H54 (cell line): ENCODE results near the gene POLG2.
"Not testable (repeated sequence)": the region's sequence is repeated elsewhere in the genome, so short reads cannot be mapped to it uniquely, and the experiment has no call there.

Experiments used
- DNase-seq: peaks from one replicate; pipeline ENCODE4 v3.0.0; 2011; ENCODE audit warnings: low spot score, mixed read lengths; ENCODE audit not compliant: insufficient read length
- FAIRE-seq: peaks from 3 replicates; lab custom pipeline; 2011; peaks lifted over from hg19 to GRCh38; lab: Jason Lieb, UNC
- POLR2A ChIP-seq: IDR thresholded peaks from 2 replicates; pipeline ENCODE4 v1.6.1; 2011; ENCODE audit warnings: low read depth, mild to moderate bottlenecking, low read length

Gene POLG2

DNA sequence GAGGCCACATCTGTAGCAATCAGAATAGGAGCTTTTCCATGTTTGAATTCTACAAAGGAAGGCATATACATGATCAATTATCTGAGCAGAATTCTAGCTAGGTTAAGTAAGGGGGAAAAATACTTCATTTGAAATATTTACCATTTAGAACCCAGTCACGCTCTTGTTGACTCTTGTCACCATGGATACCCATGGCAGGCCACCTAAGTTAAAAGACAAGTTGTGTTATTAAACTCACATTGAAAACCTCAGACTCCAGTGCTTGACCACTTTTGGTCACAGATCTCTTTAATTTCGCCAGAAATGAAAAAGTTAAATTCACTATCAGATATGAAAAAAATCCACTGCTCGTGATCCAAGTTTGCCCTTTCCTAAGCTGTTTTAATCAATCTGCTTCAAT lies 5.2 kb upstream of the POLG2 start:
- FAIRE-seq (no peak), DNase-seq (no peak)
- no peak for TF ChIP-seq POLR2A

DNA sequence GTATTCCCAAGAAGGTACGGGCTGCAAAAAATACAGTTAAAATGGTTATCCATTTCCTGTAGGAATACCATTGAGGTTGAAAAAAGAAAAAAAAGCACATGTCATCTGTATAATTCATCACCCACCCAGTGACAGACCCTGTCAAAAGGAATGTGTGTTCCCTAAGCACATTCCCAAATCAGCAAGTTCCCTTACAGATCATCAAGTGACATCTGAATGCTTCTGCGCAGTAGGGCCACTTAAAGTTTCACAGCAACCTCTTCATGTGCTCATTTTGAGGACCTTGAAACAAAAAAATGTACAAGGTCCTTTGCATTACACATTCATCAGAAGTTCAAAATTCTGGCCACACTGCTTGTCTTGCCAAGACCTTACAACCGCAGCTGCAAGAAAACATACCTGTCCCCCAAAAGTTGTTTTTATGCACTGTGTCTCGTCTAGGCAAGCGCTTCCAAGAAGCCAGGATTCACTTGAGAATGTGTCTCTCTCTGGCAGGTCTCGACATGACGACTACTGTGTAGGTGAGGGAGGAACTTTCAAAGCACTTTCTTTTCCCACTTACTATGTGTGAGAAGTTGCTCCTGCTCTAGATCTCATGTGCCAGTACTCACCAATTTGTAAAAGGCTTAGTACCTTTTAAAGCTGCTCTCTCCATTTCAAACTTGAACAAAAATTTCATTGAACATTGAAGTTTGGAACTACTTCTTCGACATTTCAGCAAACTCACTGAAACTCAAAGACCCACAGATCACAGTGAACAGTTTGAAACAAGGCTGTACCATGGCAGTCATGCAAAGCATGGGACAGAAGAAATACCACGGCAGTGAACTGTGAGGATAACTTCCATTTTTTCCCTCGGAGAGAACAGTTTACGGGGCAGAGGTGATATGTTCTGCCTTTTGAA lies 4.3 kb upstream of the POLG2 start:
- no peak for TF ChIP-seq POLR2A
- DNase-seq (no peak), FAIRE-seq (no peak)

DNA sequence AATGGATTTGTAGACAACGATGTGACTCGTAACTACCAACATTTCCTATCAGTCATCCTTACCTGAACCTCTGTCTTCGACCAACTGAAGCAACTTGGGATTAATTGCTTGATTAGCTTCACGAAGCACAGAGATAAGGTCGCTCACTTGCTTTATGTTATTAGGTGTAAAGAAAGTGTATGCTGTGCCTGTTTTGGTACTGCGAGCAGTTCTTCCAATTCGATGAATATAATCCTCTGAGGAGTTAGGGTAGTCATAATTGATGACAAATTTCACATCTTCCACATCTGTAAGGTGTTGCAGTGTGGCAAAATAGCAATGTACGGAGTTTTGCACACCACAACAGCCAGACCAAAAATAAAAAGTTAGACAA lies 3.6 kb upstream of the POLG2 start:
- TF ChIP-seq POLR2A: no peak
- FAIRE-seq (no peak), DNase-seq (no peak)

DNA sequence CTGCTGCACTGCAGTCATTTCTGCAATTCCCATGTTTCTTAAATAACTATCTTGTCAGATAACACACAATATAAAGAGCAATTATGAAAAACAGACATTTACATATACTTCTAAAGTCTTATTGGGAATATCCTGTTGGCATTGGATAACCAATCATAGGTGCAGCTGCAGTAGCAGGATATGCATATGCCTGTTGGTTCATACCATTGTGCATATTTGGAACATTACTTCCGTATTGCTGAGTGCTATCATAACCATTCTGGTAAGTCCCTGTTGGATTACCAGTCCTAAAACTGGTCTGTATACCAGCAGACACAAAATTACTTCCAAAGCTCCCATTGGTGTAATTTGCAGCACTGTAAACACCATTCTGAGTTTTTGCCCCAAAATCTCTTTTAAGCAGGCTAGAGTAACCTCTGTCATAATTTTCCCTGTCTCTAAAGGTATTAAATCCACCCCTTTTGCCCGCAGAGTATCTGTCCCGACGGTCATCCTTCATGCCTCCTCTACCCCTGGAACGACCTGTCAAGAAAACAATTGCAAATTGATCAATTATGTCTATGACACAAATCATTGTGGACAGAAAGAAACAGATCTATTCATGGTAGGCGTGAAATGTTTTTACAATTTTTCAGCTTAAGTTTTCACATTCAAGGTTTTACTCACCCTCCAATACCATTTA lies 3.1 kb upstream of the POLG2 start:
- no peak for TF ChIP-seq POLR2A
- no peak for FAIRE-seq

DNA sequence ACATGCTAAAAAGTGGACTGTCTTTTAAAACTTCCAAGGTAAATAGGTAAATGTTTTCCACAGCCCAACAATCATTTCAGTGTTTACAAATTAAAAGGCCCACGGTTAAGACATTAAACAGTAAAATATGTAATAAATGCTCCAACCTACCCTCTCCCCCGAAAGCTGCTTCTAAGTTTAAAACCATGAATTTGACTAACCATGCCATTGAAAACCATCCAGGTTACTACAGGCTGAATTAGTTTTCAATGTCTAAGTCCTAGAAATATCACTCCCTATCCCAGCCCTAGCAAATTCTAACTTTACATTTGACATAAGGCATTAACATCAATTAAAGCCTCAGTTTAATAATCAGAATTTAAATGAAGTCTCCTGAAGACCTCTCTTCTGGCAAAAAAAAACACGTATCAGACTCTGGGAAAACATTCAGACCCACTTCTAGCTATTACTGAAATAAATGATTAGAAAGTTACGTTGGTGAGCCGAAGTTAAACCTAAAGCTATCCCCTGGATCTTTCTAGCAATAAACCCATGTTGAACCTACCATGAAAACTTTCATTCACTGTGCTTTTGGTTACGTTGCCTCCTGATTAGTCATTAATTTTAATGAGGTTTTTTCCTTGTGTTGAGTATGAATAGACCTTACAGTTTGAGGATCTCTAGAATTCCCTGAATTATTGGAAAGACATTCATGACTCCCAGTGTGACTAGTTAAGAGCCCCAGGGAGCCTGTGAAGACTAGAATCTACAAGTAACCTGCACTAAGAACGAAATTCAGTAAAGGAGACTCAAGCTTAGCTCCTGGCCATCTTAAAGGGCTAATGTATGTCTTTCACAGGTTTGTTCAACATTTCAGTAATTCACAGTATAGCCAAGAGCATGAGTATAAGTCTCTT lies 1.7 kb upstream of the POLG2 start:
- FAIRE-seq (no peak), DNase-seq (no peak)
- no peak for TF ChIP-seq POLR2A

More for the DNA sequence above, 3.1 kb upstream of the POLG2 start:
- DNase-seq: no peak

DNA sequence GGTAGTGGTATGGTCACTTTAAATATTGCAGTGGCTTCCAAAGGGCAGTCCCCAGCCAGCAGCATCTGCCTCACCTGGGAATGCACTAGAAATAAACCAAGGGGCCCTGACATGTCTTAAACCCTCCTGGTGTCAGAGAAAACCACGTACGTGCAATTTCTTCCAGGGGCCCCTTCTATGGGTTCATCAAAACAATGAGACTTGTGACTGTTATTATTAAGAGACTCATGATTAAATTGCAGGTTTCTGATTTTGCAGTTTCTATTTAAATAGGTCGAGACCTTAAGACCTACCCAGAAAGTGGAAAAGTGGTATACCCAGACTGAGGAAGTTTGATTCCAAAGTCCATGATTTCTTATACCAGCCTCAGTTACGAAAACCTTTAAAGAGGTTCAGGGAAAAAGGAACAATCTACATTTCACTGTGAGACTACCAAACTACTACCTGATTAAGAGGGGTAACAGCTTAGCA lies 746 bp upstream of the POLG2 start:
- no peak for TF ChIP-seq POLR2A
- FAIRE-seq: no peak
- no peak for DNase-seq

DNA sequence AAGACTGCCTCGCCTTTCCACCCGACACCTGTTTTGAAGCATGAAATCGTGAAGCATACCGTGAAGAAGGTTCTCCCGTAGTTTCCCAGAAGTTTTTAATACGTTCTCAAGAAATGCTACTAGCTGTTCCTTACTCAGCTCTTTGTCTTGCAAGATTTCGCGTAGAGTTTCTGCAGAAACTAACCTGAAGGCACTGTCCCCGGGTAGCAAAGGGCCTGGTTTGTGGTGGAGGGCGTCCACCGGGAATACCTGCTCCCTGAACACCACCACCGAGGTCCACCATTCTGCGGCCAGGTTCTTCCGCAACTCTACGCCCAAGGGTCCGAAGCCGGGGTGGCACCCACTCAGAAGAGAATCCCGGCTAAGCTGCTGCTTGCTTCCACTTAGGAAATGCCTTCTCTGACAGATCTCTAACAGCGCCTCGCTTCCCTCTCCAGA lies 487 bp downstream of the POLG2 start:
- DNase-seq: no peak
- FAIRE-seq: no peak
- no peak for TF ChIP-seq POLR2A

DNA sequence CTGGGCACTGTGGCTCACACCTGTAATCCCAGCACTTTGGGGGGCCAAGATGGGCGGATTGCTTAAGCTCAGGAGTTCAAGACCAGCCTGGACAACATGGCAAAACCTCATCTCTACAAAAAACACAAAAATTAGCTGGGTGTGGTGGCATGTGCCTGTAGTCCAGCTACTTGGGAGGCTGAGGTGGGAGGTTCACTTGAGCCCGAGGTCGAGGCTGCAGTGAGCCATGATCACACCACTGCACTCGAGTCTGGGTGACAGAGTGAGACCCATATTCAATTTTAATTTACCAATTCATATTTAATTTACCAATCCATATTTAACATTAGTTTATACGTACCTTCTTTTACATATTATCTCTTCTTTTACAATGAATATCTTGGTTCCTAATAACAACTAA lies 1.6 kb downstream of the POLG2 start:
- DNase-seq, FAIRE-seq: not testable (repeated sequence)

DNA sequence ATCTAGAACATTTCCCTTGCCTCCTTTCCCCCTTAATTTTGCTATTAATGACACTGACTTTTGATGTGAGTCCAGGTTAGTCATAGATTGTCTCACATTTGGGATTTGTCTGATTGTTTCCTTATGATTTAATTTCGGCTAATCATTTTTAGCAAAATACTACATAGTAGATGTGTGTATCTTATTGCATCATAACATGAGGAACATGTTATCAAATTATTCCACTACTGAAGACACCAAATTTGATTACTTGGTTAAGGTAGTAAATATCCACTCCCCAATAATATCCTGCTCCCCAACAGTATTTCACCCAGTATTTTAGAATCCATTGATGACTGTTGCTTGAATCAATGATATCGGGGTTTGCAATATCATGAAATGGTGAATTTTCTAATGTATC lies 2.7 kb downstream of the POLG2 start:
- no peak for TF ChIP-seq POLR2A
- no peak for DNase-seq
- FAIRE-seq: no peak

DNA sequence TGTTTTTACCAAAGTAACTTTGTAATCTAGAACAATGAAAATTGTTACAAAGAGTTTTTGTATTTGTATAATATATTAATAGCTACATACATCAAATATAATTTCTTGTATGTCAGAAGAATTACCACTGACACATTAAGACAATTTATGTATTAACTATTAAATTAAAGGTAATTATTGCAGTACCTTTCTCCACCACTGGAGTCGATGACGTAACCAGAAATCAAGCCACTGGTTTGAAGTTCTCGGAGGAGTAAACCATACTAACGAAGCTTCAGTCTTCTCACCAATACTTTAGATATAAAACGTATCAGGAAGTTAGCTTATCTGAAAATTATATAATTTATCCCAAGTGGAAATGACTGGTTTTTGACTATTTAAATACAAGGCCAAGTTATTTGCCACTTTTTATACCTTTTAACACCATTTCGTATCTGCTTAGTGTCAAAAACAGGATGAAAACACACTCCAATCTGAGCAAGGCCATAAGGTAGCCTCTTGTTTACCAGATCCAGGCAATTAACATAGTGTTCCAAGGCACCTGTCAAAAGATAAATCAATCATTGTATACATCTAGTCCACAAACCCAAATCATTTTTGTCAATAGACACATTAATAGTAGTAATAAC lies 4.3 kb downstream of the POLG2 start:
- DNase-seq: no peak
- TF ChIP-seq POLR2A: no peak
- FAIRE-seq: no peak

DNA sequence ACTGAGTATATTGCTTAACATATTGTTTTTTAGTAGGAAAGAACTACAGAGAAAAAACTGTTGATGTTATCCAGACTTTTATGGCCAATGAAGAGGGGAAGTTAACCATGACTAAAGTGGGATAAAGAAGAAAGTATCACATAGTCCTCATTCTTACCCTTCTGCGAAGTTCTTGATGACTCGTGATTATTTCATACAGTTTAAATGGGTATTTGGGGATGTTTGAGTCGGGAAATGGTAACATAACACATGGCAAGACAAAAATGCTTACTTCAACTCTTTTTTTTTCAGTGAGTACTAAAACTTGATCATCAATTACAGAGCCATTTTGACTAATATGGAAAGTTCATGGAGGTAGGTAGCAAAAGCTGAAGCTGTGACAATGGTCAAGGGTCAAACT lies 4.9 kb downstream of the POLG2 start:
- FAIRE-seq: no peak
- DNase-seq: no peak

DNA sequence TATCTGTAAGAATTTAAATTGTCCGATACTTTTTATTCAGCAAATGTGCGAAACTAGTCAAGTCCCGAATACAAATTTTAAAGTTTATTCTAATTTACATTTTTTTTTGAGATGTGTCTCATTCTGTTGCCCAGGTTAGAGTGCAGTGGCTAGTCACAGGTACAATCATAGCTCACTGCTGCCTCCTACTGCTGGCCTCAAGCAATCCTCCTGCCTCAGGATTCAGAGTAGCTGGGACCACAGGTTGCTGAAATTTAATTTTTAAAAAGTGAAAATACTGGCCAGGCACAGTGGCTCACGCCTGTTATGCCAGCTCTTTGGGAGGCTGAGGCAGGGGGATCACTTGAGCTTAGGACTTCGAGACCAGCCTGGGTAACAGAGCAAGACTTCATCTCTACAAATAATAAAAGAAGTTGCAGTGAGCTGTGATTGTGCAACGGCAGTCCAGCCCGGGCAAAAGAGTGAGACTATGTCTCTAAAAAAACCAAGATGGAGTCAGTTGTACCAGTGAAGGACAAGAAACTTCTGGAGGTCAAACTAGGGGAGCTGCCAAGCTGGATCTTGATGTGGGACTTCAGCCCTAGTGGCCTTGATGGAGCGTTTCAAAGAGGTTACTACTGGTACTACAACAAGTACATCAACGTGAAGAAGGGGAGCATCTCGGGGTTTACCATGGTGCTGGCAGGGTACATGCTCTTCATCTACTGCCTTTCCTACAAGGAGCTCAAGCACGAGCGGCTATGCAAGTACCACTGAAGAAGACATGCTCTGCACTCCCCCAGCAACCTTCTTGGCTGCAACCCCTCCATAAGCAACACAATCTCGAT lies 5.6 kb downstream of the POLG2 start:
- DNase-seq: no peak
- TF ChIP-seq POLR2A: no peak
- FAIRE-seq: no peak

More for the DNA sequence above, 4.9 kb downstream of the POLG2 start:
- no peak for TF ChIP-seq POLR2A
